HG03575 (cell line): Measurements from ENCODE around the gene TOR1A.

ENCODE experiments used
- ATAC-seq: cut with Tn5 transposase; IDR thresholded peaks from one replicate; pipeline ENCODE4 v1.9.1; 2021; ENCODE audit not compliant: unreplicated experiment, insufficient number of reproducible peaks, low FRiP score; ENCODE audit errors: extremely low read depth

TOR1A gene, protein sequence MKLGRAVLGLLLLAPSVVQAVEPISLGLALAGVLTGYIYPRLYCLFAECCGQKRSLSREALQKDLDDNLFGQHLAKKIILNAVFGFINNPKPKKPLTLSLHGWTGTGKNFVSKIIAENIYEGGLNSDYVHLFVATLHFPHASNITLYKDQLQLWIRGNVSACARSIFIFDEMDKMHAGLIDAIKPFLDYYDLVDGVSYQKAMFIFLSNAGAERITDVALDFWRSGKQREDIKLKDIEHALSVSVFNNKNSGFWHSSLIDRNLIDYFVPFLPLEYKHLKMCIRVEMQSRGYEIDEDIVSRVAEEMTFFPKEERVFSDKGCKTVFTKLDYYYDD

DNA sequence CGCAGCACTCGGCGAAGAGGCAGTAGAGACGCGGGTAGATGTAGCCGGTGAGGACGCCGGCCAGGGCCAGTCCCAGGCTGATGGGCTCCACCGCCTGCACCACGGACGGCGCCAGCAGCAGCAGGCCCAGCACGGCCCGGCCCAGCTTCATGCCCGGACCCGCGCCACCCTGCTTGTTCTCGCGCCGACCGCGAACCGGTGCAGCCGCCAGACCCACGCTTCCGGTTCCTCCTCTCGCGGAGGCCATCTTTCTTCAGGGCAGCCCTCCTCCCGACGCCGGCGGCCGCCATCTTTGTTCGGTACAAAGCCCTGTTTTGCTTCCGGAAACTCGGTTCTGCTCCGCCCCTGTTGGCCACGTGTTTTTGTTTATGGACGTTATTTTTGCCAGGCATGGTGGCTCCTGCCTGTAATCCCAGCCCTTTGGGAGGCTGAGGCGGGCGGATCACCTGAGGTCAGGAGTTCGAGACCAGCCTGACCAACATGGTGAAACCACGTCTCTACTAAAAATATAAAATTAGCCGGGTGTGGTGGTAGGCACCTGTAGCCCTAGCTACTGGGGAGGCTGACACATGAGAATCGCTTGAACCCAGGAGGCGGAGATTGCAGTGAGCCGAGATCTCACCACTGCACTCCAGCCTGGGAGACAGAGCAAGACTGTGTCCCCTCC, at the start of gene TOR1A:
TSS of gene TOR1A (minus strand) at position 202 of the 667 bp plus-strand sequence. CDS start at position 151, 51 bp downstream.
- no peak for ATAC-seq

DNA sequence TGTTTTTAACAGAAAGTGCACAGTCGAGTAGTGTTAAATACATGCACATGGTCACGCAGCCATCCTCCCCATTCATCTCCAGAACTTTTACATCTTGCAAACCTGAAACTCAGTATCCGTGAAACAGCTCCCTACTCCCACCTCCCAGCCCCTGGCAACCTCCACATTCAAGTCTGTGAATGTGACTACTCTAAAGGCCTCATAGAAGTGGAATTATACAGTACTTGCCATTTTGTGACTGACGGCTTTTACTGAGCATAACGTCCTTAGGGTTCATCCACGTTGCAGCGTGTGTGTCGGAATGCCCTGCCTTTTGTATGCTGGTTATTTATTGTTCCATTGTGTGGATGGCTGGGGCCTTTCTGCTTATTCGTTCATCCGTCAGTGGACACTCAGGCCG, 47.1 kb upstream of the TOR1A start:
- no peak for ATAC-seq

DNA sequence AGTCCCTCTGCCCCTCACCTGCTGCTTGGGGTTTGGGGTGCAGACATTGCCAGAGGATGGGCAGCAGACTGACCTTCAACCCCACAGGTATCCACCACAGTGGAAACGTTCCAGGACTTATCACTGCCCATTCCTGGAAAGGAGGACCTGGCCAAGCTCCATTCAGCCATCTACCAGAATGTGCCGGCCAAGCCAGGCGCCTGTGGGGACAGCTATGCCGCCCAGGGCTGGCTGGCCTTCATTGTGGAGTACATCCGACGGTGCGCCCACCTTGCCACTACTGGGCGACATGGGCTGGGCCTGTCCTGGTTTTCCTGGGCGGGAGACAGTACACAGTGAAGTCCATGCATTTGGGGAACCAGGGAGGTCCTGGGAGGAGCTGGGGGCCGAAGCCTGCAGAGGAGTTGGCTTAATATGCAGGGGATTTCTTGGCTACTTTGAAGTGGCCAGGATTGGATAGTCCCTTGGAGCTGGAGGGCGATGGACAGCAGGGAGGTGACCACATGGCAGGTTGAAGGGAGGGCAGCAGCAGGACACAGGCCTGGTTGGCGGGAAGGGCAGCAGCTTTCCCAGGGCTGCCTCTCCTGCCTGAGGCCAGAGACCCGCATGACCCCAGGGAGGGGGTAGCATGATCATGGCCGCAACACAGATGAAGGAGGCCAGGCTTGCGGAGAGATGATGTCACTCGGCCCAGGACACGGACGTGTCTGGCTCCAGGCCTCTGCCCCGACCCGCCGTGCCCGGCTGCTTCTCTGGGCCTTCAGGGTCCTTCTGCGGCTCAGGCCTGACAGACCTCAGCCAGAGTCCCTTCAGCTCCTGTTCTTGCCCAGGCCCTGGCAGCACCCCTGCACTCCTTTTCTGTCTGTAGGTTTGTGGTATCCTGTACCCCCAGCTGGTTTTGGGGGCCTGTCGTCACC, 45.9 kb upstream of the TOR1A start:
- no peak for ATAC-seq

DNA sequence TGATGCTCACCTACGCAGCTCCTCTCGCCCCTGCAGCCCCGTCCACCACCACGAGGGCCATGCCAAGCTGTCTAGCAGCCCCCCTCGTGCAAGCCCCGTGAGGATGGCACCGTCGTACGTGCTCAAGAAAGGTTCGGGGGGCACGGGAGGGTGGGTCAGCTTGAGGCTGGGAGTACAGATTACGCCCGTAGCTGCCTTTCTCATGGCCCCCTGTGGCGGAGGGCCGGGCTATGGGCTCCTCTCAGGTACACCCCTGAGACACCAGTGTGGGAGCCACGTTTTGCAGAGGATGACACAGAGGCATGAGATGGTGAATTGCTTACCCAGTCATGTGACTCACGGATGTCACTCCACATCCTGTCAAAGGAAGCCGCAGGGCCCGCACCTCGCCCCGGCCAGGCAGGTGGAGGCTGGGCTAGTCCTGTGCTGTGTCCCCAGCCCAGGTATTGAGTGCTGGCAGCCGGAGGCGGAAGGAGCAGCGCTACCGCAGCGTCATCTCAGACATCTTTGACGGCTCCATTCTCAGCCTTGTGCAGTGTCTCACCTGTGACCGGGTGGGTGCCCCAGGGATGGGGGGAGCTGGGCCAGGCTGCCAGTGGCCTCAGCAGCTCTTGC, 45.0 kb upstream of the TOR1A start:
- ATAC-seq: no peak

DNA sequence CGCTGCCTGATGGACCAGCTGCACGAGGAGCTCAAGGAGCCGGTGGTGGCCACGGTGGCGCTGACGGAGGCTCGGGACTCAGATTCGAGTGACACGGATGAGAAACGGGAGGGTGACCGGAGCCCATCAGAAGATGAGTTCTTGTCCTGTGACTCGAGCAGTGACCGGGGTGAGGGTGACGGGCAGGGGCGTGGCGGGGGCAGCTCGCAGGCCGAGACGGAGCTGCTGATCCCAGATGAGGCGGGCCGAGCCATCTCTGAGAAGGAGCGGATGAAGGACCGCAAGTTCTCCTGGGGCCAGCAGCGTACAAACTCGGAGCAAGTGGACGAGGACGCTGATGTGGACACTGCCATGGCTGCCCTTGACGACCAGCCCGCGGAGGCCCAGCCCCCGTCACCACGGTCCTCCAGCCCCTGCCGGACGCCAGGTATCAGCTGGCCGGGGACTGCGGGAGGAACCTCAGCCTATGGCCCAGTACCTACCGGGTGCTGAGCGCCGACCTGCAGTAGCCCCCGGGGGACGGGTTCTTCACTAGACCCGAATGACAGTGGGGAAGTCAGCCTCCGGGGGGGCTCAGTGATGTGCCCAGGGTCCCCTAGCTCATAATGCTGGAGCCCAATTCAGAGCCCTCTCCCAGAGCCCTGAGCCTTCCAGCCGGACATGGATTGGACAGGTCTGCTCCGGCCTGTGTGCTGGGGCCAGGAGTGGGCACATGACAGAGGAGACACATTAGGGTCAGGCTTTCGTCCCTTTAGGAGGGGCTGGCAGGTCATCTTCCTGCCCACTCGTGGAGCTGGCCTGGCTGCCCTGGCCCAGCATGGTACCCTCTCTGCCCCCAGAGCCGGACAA, 44.3 kb upstream of the TOR1A start:
- ATAC-seq: no peak

DNA sequence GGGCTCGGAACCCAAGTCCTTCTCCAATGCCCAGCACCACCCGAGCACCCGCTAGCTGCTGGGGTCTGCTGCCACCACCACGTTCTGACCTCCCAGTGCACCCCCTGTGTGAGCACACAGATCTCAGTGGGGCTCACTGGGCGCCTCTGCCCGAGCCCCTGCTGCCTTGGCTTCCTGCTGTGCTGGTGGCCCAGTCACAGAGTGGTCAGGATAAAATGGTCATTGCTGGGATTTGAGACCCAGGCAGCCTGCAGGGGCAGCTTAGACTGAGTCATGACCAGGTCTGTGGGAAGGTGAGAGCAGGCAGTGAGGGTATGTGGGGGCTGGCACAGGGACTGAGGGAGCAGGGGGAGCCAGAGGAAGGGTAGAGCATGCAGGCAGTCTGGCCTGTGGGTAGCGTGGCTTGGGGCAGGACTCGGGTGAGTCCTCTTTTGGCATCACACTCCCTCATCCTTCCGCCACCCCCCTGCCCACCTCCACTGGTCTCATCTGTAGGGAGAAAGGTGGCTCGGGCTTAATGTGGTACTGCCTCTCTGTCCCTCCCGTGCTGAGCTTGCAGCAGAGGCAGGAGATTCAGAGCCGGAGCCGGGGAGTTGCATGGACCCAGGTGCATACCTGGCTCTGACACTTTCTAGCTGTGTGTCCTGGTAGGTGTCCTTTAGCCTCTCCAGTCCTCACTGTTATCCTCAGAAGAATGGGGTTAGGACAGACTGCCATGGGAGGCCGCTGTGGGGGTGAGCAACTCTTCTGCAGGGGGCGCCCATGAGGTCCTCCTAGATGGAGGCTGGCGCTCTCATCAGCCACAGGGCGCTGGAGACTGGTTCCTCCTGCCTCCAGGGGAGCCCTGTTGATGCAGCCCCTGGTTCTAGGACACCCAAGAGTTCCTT, 43.4 kb upstream of the TOR1A start:
- ATAC-seq: no peak

DNA sequence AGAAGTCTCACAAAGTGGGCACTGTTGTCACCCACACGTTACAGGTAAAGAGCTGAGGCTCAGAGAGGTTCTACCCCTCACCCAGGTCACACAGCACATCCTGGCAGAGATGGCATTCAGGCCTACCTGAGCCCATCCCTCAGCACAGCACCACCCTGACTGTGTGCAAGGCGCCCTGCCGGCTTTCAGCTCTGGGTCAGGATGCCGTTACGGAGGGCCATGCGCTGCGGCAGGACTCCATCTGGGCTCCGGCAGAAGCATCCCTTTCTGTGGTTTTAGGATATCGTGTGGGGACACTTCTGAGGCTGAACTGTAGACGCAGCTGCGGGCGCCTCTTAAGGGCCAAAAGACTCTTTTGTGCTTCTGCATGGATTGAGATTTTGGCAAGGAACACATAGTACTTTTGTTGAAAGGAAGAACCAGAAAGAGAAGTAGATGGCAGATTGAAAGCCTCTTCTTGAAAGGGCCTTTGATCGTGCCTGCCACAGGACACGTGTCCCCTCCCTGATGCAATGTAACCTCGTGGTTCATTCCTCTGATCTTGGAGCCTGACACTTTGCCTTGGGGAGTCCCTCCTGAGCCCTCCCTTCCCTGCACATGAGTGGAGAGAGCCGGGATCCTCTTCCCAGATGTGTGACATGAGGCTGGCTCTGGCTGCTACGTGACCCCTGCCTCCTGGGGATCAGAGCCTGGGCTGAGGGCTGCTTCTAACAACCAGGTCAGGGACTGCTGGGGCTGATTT, 42.6 kb upstream of the TOR1A start:
- ATAC-seq: no peak

DNA sequence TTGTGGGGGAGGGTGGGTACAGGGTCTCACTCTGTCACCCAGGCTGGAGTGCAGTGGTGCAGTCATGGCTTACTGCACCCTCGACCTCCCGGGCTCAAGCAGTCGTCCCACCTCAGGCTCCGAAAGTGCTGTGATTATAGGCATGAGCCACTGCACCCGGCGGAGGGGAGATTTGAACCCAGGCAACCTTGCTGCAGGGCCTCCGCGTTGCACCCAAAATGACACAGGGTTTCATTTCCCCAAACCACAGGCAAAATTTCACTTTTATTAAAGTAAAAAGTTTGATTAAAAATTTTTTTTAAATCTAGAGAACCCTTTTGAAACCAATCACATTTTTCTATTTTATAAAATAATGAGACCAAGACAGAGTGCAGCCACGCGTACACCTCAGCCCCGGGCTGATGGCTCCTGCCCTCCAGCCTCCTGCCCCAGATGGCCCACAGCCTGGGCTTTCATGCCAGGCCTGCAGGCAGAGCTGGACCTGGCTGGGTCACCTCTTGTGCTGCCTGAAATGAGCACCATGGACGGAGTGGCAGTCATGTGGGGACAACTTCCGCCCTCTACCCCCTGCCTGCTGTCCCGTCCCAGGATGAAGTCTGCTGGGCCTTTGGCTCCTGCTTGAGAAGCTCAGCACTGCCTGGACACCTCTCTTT, 41.9 kb upstream of the TOR1A start:
- ATAC-seq: no peak

DNA sequence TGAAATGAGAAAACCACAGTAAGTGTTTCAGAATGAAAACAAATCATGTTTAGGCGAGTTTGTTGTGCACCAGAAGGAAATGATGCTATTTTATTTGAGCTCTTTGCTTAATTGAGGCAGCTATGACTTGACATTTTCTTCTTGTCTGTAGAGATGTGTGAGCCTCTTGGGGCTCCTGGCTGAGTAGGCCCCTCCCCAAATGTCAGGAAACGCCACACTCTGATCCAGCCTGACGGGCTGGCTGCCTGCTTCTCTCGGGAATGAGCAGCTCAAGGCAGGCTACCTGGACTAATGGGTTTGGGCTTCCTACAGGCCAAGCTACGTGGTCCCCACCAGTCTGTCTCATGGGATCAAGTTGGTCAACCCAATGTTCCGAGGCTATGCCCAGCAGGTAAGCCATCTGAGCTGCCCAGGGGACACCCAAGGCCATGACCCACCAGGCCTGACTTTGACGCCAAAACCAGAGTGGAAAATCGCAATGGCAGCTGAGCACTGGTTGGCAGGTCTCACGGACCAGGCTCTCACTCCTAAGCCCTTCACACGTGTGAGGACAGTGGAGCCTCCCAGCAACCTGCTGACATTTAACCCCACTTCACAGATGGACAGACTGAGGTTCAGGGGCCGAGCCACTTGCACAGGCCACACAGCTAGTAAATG, 41.2 kb upstream of the TOR1A start:
- no peak for ATAC-seq

DNA sequence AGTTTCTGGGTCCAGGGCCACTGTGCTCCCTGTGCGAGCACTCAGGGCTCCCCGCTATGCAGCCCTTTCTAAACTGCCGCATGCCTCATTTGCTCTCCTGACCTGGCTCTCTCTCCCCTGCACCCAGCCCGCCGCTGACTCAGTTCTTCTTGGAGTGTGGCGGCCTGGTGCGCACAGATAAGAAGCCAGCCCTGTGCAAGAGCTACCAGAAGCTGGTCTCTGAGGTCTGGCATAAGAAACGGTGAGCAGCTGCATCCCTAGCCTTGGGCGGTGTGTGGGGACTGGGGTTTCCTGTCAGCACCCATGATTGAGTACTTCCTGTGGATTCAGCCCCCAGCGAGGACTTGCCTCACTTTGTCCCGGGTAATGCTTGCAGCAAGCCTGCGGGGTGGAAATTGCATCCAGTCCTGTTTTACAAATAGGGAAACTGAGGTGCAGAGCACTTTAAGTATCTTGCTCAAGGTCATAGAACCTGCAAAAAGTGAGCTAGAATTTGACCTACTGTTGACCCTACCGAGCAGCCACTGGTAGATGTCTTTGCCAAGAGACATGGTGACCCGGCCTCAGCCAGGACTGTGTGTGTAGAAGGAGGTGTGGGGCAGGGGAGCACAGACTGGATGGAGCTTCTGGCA, 39.2 kb upstream of the TOR1A start:
- no peak for ATAC-seq

DNA sequence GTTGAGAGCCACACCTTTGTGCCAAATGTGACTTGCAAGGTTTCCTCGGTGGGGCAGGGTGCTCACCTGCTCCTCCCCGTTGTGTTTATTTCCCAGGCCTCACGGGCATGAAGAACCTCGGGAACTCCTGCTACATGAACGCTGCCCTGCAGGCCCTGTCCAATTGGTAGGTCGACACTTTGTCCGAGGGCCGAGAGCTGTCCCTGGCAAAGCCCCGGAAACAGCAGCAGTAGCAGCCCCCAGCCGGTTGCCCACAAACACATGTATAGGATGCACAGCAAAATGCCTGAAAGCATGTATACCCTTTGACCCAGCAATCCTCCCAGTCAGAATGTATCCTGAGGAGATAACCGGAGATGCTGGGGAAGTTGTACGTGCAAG, 37.5 kb upstream of the TOR1A start:
- ATAC-seq: no peak

DNA sequence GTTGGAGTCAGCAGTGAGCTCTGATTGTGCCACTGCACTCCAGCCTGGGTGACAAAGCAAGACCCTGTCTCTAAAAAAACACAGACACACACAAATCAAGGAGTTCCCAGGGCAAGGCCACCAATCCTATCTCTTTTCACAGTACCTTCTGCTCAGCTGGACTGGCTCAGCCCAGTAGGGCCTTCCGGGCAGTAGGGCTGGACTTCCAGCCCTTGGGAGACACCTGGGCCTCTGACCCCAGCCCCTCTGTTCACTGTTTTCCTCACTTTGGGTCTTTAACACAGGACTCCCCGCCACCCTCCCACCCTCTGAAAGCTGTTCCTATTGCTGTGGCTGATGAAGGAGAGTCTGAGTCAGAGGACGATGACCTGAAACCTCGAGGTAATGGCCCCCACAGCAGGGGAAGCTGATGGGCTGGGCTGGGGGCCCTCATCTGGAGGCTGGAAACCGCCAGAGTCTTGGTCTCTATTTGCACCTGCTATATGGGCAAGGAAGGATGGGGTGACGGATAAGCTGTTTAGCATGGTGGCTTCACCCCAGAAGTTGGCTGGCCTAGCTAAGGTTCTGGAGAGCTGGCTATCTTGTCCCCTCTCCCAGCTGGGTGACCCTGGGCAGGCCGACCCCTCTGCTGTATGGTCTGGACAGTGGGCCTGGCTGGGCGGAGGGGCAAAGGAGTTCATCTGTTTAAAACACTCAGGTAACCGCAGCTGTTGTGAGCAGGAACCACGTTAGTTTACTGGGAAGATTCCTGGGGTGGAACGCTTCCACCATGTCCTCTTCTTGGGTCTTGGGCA, 36.9 kb upstream of the TOR1A start:
- ATAC-seq: no peak

DNA sequence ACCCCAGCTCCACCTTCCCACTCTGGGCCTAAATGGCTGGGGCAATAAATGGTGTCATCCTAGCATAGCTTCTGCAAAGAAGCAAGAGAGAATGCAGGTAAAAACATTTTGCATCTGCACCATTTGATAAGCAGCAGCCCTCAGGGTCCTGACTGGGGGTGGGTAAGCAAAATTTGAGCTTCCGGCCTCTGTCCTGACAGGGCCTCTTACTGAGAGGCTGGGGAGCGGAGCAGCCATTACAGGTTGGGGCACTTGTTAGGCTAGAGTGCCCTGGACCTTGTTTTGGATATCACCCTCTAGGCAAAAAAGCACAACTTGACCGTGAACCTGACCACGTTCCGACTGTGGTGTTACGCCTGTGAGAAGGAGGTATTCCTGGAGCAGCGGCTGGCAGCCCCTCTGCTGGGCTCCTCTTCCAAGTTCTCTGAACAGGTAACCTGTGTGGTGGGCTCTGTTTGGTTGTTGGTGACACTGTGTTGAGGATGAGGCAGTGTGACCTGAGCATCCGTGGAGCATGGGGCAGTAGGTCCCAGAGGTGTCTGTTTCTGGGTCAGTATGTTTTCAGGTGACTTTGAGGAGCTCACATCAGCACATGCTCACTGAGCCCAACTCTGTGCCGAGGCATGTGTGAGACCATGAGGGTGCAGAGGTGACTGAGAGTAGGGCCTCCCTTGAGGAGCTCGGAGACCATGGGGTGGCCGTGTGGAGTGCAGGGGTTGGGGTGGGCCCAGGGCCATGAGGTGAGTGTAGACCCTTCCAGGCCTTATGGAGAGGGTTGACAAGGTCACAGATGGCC, 34.4 kb upstream of the TOR1A start:
- ATAC-seq: no peak

DNA sequence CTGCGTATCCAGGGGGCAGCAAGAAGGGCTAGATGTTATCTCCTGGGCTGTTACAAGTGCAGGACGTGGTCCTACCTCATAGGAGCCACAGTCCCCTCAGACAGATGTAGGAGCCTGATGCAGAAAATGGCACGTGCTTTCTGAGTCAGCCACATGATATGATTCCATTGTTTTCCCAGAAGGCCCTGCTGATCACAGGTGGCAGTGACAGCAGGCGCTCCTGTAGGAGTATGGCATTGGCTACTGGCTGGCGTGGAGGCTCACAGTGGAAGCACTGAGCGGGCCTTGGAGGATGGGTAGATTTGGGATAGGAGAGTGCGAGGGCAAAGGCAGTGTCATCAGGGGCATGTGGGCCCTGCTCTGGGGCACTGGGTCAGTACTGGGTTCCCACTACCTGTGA, 33.3 kb upstream of the TOR1A start:
- ATAC-seq: no peak
